GM06990 (cell line): ENCODE results near the gene POLR2B.

Experiments
- DNase-seq: peaks from one replicate; pipeline ENCODE4 v3.0.0-alpha.2; 2011; ENCODE audit not compliant: insufficient read length; ENCODE audit errors: extremely low read depth
- H3K27me3 ChIP-seq: replicated peaks from 2 replicates; pipeline ENCODE4 v1.6.0; 2011; ENCODE audit warnings: low read length; ENCODE audit not compliant: control insufficient read depth, insufficient read depth
- H3K36me3 ChIP-seq: 2 replicates; pipeline ENCODE4 v1.5.1; 2011; ENCODE audit warnings: low read length; ENCODE audit not compliant: control insufficient read depth, insufficient read depth
- H3K4me3 ChIP-seq: replicated peaks from 2 replicates; pipeline ENCODE4 v1.5.1; 2011; ENCODE audit warnings: low read depth, mild to moderate bottlenecking, control low read depth, low read length
- CTCF ChIP-seq: IDR thresholded peaks from 2 replicates; pipeline ENCODE4 v1.5.1; 2011; ENCODE audit warnings: low read length, control low read depth, mild to moderate bottlenecking, inconsistent platforms; ENCODE audit not compliant: insufficient read depth, poor library complexity, severe bottlenecking

POLR2B gene

GRCh38 chr4:57073559-57073958 lies 94.9 kb downstream of the POLR2B start:
- no peak for TF ChIP-seq CTCF
- Histone ChIP-seq H3K27me3 (no peaks in the 10 kb centered on the region; the same call in 1 of the 2 replicates), H3K36me3 (no peaks in the 10 kb centered on the region), H3K4me3 (no peak overlapping the region)
- no peak for DNase-seq

GRCh38 chr4:57074744-57075143 lies 96.0 kb downstream of the POLR2B start:
- H3K4me3 ChIP-seq: no peak overlapping the region
- no peaks in the 10 kb centered on the region for H3K36me3 ChIP-seq
- no peak for TF ChIP-seq CTCF
- DNase-seq: no peak
- no peaks in the 10 kb centered on the region; the same call in 1 of the 2 replicates for H3K27me3 ChIP-seq

GRCh38 chr4:57075367-57075766 lies 96.7 kb downstream of the POLR2B start:
- no peak for DNase-seq
- no peaks in the 10 kb centered on the region for H3K36me3 ChIP-seq
- no peaks in the 10 kb centered on the region; the same call in 1 of the 2 replicates for H3K27me3 ChIP-seq
- no peak overlapping the region for H3K4me3 ChIP-seq
- TF ChIP-seq CTCF: no peak

GRCh38 chr4:57076646-57077045 lies 98.0 kb downstream of the POLR2B start:
- H3K4me3 ChIP-seq: no peak overlapping the region
- no peaks in the 10 kb centered on the region for H3K27me3 ChIP-seq
- no peak for TF ChIP-seq CTCF
- H3K36me3 ChIP-seq: no peaks in the 10 kb centered on the region
- no peak for DNase-seq

- no peak for DNase-seq
- no peak for TF ChIP-seq CTCF
- no peak overlapping the region for H3K4me3 ChIP-seq
- no peaks in the 10 kb centered on the region for H3K36me3 ChIP-seq
- H3K27me3 ChIP-seq: no peaks in the 10 kb centered on the region
Observed at GRCh38 chr4:57077550-57078343, 99.1 kb downstream of the POLR2B start.
